Mesendoderm (in vitro differentiated cells): ENCODE measurements around the gene CCSER1.
"Not testable (repeated sequence)": the region's sequence is repeated elsewhere in the genome, so short reads cannot be mapped to it uniquely, and the experiment has no call there.

ENCODE experiments used
- DNase-seq: peaks from one replicate; pipeline ENCODE4 v3.0.0; 2013
- H2AK5ac ChIP-seq: 2 replicates; pipeline ENCODE4 v1.6.1; 2013; ENCODE audit warnings: low read length, inconsistent platforms
- H2BK120ac ChIP-seq: 2 replicates; pipeline ENCODE4 v1.6.1; 2013; ENCODE audit warnings: low read depth, mild to moderate bottlenecking, low read length, moderate library complexity, mixed read lengths
- H2BK15ac ChIP-seq: replicated peaks from 2 replicates; pipeline ENCODE4 v1.6.1; 2013; ENCODE audit warnings: low read depth, mild to moderate bottlenecking, moderate library complexity
- H2BK5ac ChIP-seq: 2 replicates; pipeline ENCODE4 v1.6.1; 2013; ENCODE audit warnings: low read length, inconsistent platforms
- H3K18ac ChIP-seq: 2 replicates; pipeline ENCODE4 v1.6.1; 2013; ENCODE audit warnings: mild to moderate bottlenecking, low read length, mixed read lengths
- H3K23ac ChIP-seq: one replicate; pipeline ENCODE4 v1.6.1; 2013; ENCODE audit warnings: low read length
- H3K27ac ChIP-seq: 2 replicates; pipeline ENCODE4 v1.5.1; 2013; ENCODE audit warnings: low read depth, mild to moderate bottlenecking, inconsistent platforms, low read length, moderate library complexity
- H3K27me3 ChIP-seq: 2 replicates; pipeline ENCODE4 v1.6.1; 2013; ENCODE audit warnings: low read length, control low read depth, mild to moderate bottlenecking, inconsistent platforms; ENCODE audit not compliant: insufficient read depth, poor library complexity
- H3K36me3 ChIP-seq: 2 replicates; pipeline ENCODE4 v1.6.1; 2013; ENCODE audit warnings: low read length, inconsistent platforms; ENCODE audit not compliant: control insufficient read depth, insufficient read depth
- H3K4ac ChIP-seq: one replicate; pipeline ENCODE4 v1.6.1; 2013; ENCODE audit warnings: low read depth, mild to moderate bottlenecking, low read length, moderate library complexity
- H3K4me1 ChIP-seq: 2 replicates; pipeline ENCODE4 v1.6.1; 2013; ENCODE audit warnings: low read depth, low read length, inconsistent platforms; ENCODE audit not compliant: control insufficient read depth
- H3K4me2 ChIP-seq: 2 replicates; pipeline ENCODE4 v1.6.1; 2013; ENCODE audit warnings: low read length
- H3K4me3 ChIP-seq: 2 replicates; pipeline ENCODE4 v1.5.1; 2013; ENCODE audit warnings: mild to moderate bottlenecking, low read length
- H3K56ac ChIP-seq: one replicate; pipeline ENCODE4 v1.6.1; 2013; ENCODE audit warnings: low read length
- H3K79me1 ChIP-seq: 2 replicates; pipeline ENCODE4 v1.6.1; 2013; ENCODE audit warnings: low read length, inconsistent platforms
- H3K79me2 ChIP-seq: 2 replicates; pipeline ENCODE4 v1.6.1; 2013; ENCODE audit warnings: mild to moderate bottlenecking, low read length; ENCODE audit not compliant: control insufficient read depth, insufficient read depth
- H3K9ac ChIP-seq: 2 replicates; pipeline ENCODE4 v1.6.1; 2013; ENCODE audit warnings: low read length, inconsistent platforms
- H4K5ac ChIP-seq: one replicate; pipeline ENCODE4 v1.6.1; 2013; ENCODE audit warnings: low read length
- H4K8ac ChIP-seq: one replicate; pipeline ENCODE4 v1.6.1; 2013; ENCODE audit warnings: low read depth, mild to moderate bottlenecking, control low read depth, low read length, moderate library complexity
- WGBS: extraction: QIAGEN DNeasy Blood & Tissue Kit; methylation state at CpG from one replicate; pipeline ENCODE4 v1.1.7; 2013; ENCODE audit warnings: low lambda C conversion rate, missing lambda C conversion rate; ENCODE audit not compliant: insufficient coverage; ENCODE audit errors: extremely low coverage; 5-methylcytosine and 5-hydroxymethylcytosine counted together

CCSER1 gene

GRCh38 chr4:90317140-90317539 is 189.9 kb downstream of the CCSER1 start:
- not testable (repeated sequence) for H3K4ac ChIP-seq, H4K5ac ChIP-seq, H3K27ac ChIP-seq, H3K18ac ChIP-seq, H3K4me1 ChIP-seq, H3K23ac ChIP-seq, H3K9ac ChIP-seq, H3K4me3 ChIP-seq, H3K27me3 ChIP-seq, H3K36me3 ChIP-seq, DNase-seq, H2BK15ac ChIP-seq, H2AK5ac ChIP-seq, H3K4me2 ChIP-seq, H2BK5ac ChIP-seq, H4K8ac ChIP-seq, H2BK120ac ChIP-seq, H3K56ac ChIP-seq, H3K79me1 ChIP-seq, H3K79me2 ChIP-seq
- no CpG with 5 or more reads among the region's 6 CpGs for WGBS

- H2AK5ac ChIP-seq, result no peak overlapping the region
- WGBS, result no CpG with 5 or more reads among the region's 2 CpGs
Measured at GRCh38 chr4:90317785-90318184, 190.6 kb downstream of the CCSER1 start.

GRCh38 chr4:90318193-90318592 is 191.0 kb downstream of the CCSER1 start:
- DNase-seq, result no peak
- H3K4me1 ChIP-seq, result no peaks in the 10 kb centered on the region
- no peak overlapping the region for H2BK5ac ChIP-seq
- no CpG with 5 or more reads among the region's 2 CpGs for WGBS
- H3K36me3 ChIP-seq, result no peaks in the 10 kb centered on the region
- no peak overlapping the region for H3K27ac ChIP-seq
- no peak overlapping the region for H3K4ac ChIP-seq
- H2AK5ac ChIP-seq, result no peak overlapping the region
- no peak overlapping the region for H3K56ac ChIP-seq
- no peaks in the 10 kb centered on the region for H3K79me1 ChIP-seq
- H3K27me3 ChIP-seq, result no peaks in the 10 kb centered on the region
- no peak overlapping the region for H3K18ac ChIP-seq
- H4K5ac ChIP-seq, result no peak overlapping the region
- no peak overlapping the region for H3K23ac ChIP-seq
- H3K9ac ChIP-seq, result no peak overlapping the region
- H3K4me2 ChIP-seq, result no peak overlapping the region
- no peak overlapping the region for H4K8ac ChIP-seq
- no peaks in the 10 kb centered on the region for H3K79me2 ChIP-seq
- no peak overlapping the region for H2BK15ac ChIP-seq
- H3K4me3 ChIP-seq, result no peak overlapping the region
- no peak overlapping the region for H2BK120ac ChIP-seq

More at GRCh38 chr4:90317785-90318184, 190.6 kb downstream of the CCSER1 start:
- no peaks in the 10 kb centered on the region for H3K79me1 ChIP-seq
- no peaks in the 10 kb centered on the region for H3K4me1 ChIP-seq
- no peak overlapping the region for H3K18ac ChIP-seq
- no peaks in the 10 kb centered on the region for H3K27me3 ChIP-seq
- no peak overlapping the region for H3K9ac ChIP-seq
- H3K4ac ChIP-seq, result no peak overlapping the region
- H3K36me3 ChIP-seq, result no peaks in the 10 kb centered on the region
- H3K4me2 ChIP-seq, result no peak overlapping the region
- no peak overlapping the region for H2BK15ac ChIP-seq
- peak; percentile 6 for DNase-seq
- H2BK120ac ChIP-seq, result no peak overlapping the region
- H4K5ac ChIP-seq, result no peak overlapping the region
- no peak overlapping the region for H3K27ac ChIP-seq
- no peak overlapping the region for H3K56ac ChIP-seq
- no peak overlapping the region for H4K8ac ChIP-seq
- no peak overlapping the region for H3K23ac ChIP-seq
- H2BK5ac ChIP-seq, result no peak overlapping the region
- no peak overlapping the region for H3K4me3 ChIP-seq
- no peaks in the 10 kb centered on the region for H3K79me2 ChIP-seq

- Histone ChIP-seq H3K23ac (no peak overlapping the region), H3K27me3 (no peaks in the 10 kb centered on the region), H3K4me3 (no peak overlapping the region), H3K4me2 (no peak overlapping the region), H2BK5ac (no peak overlapping the region), H4K5ac (no peak overlapping the region), H3K79me2 (no peaks in the 10 kb centered on the region), H2BK15ac (no peak overlapping the region), H3K79me1 (no peaks in the 10 kb centered on the region), H3K4ac (no peak overlapping the region), H3K56ac (no peak overlapping the region), H4K8ac (no peak overlapping the region), H2BK120ac (no peak overlapping the region), H3K9ac (no peak overlapping the region), H3K36me3 (no peaks in the 10 kb centered on the region), H3K4me1 (no peaks in the 10 kb centered on the region), H3K27ac (no peak overlapping the region), H3K18ac (no peak overlapping the region), H2AK5ac (no peak overlapping the region)
- no CpG with 5 or more reads among the region's 2 CpGs for WGBS
- peak; percentile 17 for DNase-seq
Measured at GRCh38 chr4:90328558-90328957, 201.4 kb downstream of the CCSER1 start.

GRCh38 chr4:90330546-90330945 is 203.4 kb downstream of the CCSER1 start:
- H3K56ac ChIP-seq, result no peak overlapping the region
- DNase-seq, result no peak

GRCh38 chr4:90345549-90346215 is 218.5 kb downstream of the CCSER1 start:
- Histone ChIP-seq H3K79me2 (no peaks in the 10 kb centered on the region), H3K36me3 (no peaks in the 10 kb centered on the region), H3K27ac (no peak overlapping the region), H3K4me1 (no peaks in the 10 kb centered on the region), H3K4me2 (no peak overlapping the region), H3K79me1 (no peaks in the 10 kb centered on the region), H3K23ac (no peak overlapping the region), H3K18ac (no peak overlapping the region), H3K4ac (no peak overlapping the region), H2BK120ac (no peak overlapping the region), H3K9ac (no peak overlapping the region), H2BK15ac (no peak overlapping the region), H3K56ac (no peak overlapping the region), H2BK5ac (no peak overlapping the region), H2AK5ac (no peak overlapping the region), H4K8ac (no peak overlapping the region), H3K4me3 (no peak overlapping the region), H4K5ac (no peak overlapping the region), H3K27me3 (no peaks in the 10 kb centered on the region)
- no peak for DNase-seq
- no CpG with 5 or more reads among the region's 3 CpGs for WGBS

More at GRCh38 chr4:90330546-90330945, 203.4 kb downstream of the CCSER1 start:
- H3K4me3 ChIP-seq, result no peak overlapping the region
- no peak overlapping the region for H3K27ac ChIP-seq
- no peak overlapping the region for H3K18ac ChIP-seq
- no CpG with 5 or more reads among the region's 3 CpGs for WGBS
- no peak overlapping the region for H4K8ac ChIP-seq
- H2BK5ac ChIP-seq, result no peak overlapping the region
- H2AK5ac ChIP-seq, result no peak overlapping the region
- H2BK120ac ChIP-seq, result no peak overlapping the region
- no peak overlapping the region for H3K4me2 ChIP-seq
- no peak overlapping the region for H3K9ac ChIP-seq
- no peak overlapping the region for H4K5ac ChIP-seq
- no peaks in the 10 kb centered on the region for H3K79me1 ChIP-seq
- no peak overlapping the region for H3K23ac ChIP-seq
- H3K36me3 ChIP-seq, result no peaks in the 10 kb centered on the region
- H3K27me3 ChIP-seq, result no peaks in the 10 kb centered on the region
- no peaks in the 10 kb centered on the region for H3K79me2 ChIP-seq
- H3K4ac ChIP-seq, result no peak overlapping the region
- H3K4me1 ChIP-seq, result no peaks in the 10 kb centered on the region
- H2BK15ac ChIP-seq, result no peak overlapping the region
